Activated T-helper 1 cell treated with anti-CD3 and anti-CD28 coated beads, Interleukin-12 subunit alpha, Interleukin-12 subunit beta, Interleukin-2, Interleukin-4 antibody, amounts not matched to agents 30 ng/mL and 10 ng/mL and 1 ng/mL, durations not matched to agents 14 hours and 24 hours and 36 hours (primary cell): ENCODE data around the gene LSAMP. TPM values are rescaled to one million over a fixed set of nuclear protein-coding genes. Genes with fewer than 3 reads are reported as not detected.
"Not testable (repeated sequence)": the region's sequence is repeated elsewhere in the genome, so short reads cannot be mapped to it uniquely, and the experiment has no call there.

Experiments
- DNase-seq: peaks from one replicate; pipeline ENCODE4 v3.0.0; 2021; ENCODE audit warnings: low spot score
- H3K27ac Mint-ChIP-seq: one replicate; pipeline ENCODE4 v1.8.0; 2021; ENCODE audit warnings: mild to moderate bottlenecking, mixed read lengths
- H3K27me3 Mint-ChIP-seq: one replicate; pipeline ENCODE4 v1.8.0; 2022; ENCODE audit warnings: mild to moderate bottlenecking, moderate library complexity, mixed read lengths; ENCODE audit not compliant: insufficient read depth
- H3K36me3 Mint-ChIP-seq: one replicate; pipeline ENCODE4 v1.8.0; 2021; ENCODE audit warnings: low read depth, mixed read lengths
- H3K4me1 Mint-ChIP-seq: one replicate; pipeline ENCODE4 v1.8.0; 2021; ENCODE audit warnings: low read depth, mixed read lengths
- H3K4me3 Mint-ChIP-seq: one replicate; pipeline ENCODE4 v1.8.0; 2021; ENCODE audit warnings: mild to moderate bottlenecking, moderate library complexity, mixed read lengths
- H3K9me3 Mint-ChIP-seq: one replicate; pipeline ENCODE4 v1.8.0; 2021; ENCODE audit warnings: mixed read lengths
- intact Hi-C: fragments of 100-400 bp; cut with micrococcal nuclease; formaldehyde crosslinking; loops from one replicate; pipeline ENCODE4 v1.15.1; 2024
- total RNA-seq: library from RNA; stranded (reverse); gene quantifications from 2 replicates; pipeline ENCODE4 v1.2.3, GENCODE V29; 2022

The LSAMP gene
- total RNA-seq, 1 donor from 2014 or later = not detected

DNA sequence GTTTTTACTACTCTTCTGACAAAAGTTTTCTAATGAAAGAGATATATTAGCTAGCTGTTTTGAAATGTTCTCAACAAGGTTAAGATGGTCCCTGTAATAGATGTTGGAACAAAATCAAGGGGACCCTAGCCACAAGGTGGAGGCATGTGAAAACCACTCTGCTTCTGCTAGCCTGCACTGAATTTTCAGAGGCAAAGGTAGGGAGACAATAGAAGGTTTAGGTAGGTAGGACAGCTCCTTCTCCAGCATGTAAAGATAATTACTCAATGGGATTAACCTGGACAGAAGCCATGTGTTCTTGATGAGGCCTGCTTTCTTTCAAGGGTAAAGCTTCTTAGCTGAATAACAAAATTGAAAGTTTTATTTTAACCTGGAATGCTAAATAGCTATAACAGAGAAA lies 333.5 kb downstream of the LSAMP start:
- Mint-ChIP-seq H3K4me3 (no peak overlapping the region), H3K27ac (no peak overlapping the region), H3K36me3 (no peaks in the 10 kb centered on the region), H3K9me3 (no peaks in the 10 kb centered on the region), H3K27me3 (no peaks in the 10 kb centered on the region), H3K4me1 (no peaks in the 10 kb centered on the region)
- DNase-seq = no peak
- intact Hi-C loops = no loop called here

DNA sequence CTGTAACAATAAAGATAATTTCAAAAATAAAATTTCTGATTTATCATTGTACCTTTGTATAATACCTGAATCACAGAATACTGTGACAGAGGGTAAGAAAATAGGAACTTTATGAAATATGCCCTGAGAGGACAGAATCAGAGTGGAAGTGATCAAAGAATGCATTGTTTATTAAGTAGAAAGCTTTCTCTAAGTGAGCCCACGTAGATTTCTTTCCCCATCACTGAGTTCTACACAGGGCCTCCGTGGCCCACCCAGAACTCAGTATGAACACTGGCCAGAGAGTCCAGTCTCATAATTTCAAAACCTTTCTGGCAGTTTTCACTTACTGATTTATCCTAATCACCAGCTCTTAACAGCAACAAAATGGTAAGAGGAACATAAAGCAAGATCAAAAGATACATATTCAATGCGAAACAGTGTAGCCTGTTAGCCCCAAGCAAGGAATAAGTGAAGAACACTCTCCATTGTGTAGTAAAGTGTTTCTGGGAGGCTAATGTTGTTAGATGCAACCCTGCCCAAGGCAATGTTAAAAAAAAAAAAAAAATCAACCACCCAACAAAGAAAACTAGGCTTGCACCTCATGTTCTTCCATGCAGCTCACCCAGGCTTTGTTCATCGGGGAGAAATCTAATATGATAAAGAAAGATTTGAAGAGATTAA lies 341.3 kb downstream of the LSAMP start:
- Mint-ChIP-seq H3K27me3 (no peaks in the 10 kb centered on the region), H3K4me3 (no peak overlapping the region), H3K36me3 (no peaks in the 10 kb centered on the region), H3K4me1 (no peaks in the 10 kb centered on the region), H3K9me3 (no peaks in the 10 kb centered on the region), H3K27ac (no peak overlapping the region)
- intact Hi-C loops = no loop called here
- DNase-seq = no peak

DNA sequence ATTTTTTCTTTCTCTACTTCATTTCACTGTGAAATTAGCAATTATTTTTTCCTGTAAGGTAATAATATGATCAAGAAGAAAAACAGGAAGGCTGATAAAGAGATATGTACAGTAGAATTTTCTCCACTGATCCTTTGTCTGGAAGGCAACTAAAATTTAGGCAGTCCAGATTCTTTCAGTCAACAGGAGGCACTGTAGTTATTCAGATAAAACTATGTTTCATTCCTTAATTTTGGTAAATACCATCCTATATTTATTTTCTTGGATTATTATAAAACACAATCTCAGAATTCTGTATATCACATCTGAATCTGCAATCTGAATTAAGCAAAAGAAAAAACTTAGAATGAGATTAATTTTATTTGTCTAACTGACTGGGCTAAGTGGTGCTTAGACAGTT lies 343.2 kb downstream of the LSAMP start:
- Mint-ChIP-seq H3K27ac (no peak overlapping the region), H3K4me1 (no peaks in the 10 kb centered on the region), H3K36me3 (no peaks in the 10 kb centered on the region), H3K9me3 (no peaks in the 10 kb centered on the region), H3K27me3 (no peaks in the 10 kb centered on the region), H3K4me3 (no peak overlapping the region)
- no peak for DNase-seq
- intact Hi-C loops = no loop called here

DNA sequence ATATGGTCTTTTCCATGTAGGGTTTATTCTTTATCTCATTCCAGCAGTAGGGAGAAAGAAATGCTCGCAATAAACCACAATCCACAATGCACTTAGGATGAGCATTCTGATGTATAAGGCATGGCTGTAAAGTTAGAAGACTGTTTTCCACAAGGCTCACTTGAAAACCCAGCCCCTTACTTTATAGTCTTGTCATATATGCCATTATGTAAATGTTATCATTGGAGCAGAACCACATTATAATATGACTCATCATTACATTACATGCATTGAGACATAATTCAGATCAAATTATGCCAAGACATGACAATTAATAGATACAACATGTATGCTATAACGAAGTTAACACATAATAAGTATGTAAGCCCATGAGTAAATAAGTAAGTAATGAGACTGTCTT lies 348.1 kb downstream of the LSAMP start:
- no peak overlapping the region for H3K4me3 Mint-ChIP-seq
- H3K27me3 Mint-ChIP-seq = no peaks in the 10 kb centered on the region
- H3K9me3 Mint-ChIP-seq = no peaks in the 10 kb centered on the region
- DNase-seq = no peak
- H3K4me1 Mint-ChIP-seq = no peaks in the 10 kb centered on the region
- no peaks in the 10 kb centered on the region for H3K36me3 Mint-ChIP-seq
- intact Hi-C loops = no loop called here
- H3K27ac Mint-ChIP-seq = no peak overlapping the region

DNA sequence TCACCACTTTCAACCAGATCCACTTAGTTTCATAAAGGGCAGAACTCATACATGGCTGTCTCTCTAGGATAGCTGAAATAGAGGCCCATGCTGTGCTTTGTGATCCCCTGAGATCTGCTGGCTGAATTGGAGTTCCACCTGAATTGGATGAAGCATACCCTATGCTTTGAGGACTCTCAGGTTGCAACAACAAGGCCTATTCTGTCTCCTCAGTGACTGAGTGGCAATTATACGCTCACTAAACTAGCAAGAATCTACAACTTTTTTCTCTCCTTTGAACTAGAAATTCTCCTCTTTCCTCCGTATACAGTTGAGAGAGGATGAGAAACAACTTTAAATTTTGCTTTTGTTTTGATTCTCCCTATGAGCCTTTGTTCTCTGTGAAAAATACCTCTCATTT lies 348.7 kb downstream of the LSAMP start:
- no peak overlapping the region for H3K27ac Mint-ChIP-seq
- no peaks in the 10 kb centered on the region for H3K36me3 Mint-ChIP-seq
- no peaks in the 10 kb centered on the region for H3K4me1 Mint-ChIP-seq
- H3K27me3 Mint-ChIP-seq = no peaks in the 10 kb centered on the region
- no peaks in the 10 kb centered on the region for H3K9me3 Mint-ChIP-seq
- no peak overlapping the region for H3K4me3 Mint-ChIP-seq
- no peak for DNase-seq
- intact Hi-C loops = no loop called here

DNA sequence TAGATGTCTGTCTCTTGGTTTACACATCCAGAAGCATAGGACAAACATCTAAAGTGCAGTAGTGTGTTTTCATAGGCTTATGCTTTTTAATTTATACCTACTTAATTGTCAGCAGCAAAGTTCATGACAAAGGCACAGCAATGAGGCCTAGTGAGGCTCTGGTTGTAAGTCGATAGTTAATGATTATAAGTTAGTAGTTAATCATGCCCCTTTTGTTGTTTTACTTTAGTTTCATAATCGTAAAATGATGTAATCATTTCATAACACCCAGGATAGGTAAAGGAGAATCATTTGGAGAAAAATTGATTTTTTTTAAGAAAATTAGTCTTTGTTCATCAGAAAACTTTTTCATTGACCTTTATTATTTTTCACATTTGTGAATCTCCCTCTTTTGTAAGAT lies 351.9 kb downstream of the LSAMP start:
- Mint-ChIP-seq H3K36me3 (no peaks in the 10 kb centered on the region), H3K9me3 (no peaks in the 10 kb centered on the region), H3K27me3 (no peaks in the 10 kb centered on the region), H3K4me3 (no peak overlapping the region), H3K4me1 (no peaks in the 10 kb centered on the region), H3K27ac (no peak overlapping the region)
- intact Hi-C loops = no loop called here
- no peak for DNase-seq

DNA sequence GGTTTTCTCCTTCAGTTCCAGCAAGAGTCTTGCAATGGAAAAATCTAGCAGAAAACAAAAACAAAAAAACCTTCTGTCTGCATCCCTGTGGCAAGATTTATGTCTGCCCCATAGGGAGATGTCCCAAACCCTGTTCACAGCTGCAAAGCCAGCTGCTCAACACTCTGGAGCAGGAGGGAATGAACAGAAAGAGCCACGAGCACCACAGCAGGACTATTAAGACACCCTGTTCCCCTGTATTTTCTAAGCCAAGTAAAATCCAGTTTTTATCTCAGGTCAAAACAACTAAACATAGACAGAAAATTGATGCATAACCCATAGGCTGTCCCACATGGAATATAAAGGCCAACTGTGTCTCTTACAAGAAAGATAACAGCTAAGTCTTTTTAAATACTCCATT lies 357.9 kb downstream of the LSAMP start:
- Mint-ChIP-seq H3K27ac (no peak overlapping the region), H3K27me3 (no peaks in the 10 kb centered on the region), H3K4me1 (no peaks in the 10 kb centered on the region), H3K36me3 (no peaks in the 10 kb centered on the region), H3K4me3 (no peak overlapping the region), H3K9me3 (peaks cover 4% of the 10 kb centered on the region)
- intact Hi-C loops = no loop called here
- no peak for DNase-seq

DNA sequence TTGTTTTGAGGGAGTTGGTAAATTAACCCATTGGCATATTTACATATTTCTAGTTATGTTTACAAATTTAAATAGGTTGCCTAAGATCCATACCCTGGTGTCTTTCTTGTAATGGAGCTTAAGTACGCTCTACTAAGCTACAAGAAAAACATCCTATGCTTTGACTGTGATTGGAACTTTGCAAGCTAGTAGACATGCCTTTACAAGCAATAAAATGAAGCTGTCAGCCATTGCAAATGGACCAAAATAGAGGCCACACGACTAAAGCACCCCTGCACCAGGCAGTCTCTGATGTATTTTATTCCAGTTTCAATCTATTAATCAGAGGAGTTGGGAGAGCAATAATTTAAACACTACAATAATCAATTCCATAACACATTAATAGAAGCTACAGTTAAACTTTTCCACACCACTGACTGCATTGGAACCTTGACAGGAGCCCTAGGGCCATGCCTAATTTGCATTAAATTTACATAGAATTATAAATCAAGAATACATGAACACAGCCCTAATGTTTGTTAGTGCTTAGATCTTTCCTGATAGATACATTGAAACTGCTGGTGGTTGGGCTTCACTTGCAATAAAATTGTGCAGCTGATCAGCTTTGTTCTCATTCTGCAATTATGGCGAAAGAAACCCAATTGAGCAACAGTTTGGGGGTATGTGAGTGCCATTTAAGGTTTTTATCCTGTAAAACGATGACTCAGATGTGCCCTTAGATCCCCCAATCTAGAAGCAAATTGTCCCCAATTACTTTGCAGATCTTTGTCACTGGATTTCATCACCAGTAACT lies 360.1 kb downstream of the LSAMP start:
- Mint-ChIP-seq H3K27ac (no peak overlapping the region), H3K4me1 (no peaks in the 10 kb centered on the region), H3K27me3 (no peaks in the 10 kb centered on the region), H3K36me3 (no peaks in the 10 kb centered on the region), H3K4me3 (no peak overlapping the region), H3K9me3 (peaks cover 4% of the 10 kb centered on the region)
- no peak for DNase-seq
- intact Hi-C loops = no loop called here

DNA sequence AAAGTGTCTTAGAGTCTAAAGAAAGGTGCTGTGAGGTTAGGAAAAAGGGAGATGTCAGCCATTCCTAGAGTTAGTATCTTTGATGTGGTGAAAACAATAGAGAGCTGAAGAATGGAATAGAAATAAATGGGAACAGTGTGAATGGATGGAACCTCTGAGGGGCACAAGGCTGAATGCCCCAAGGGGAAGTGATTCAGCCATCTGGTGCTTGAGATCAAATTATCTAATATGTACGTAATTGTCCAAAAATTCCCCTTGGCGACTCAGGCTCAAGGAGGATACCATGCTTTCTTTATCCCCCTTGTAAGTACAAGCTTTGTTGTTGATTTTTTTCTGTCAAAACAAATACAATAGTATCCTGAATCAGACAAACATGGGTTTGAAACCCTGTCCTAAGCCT lies 361.6 kb downstream of the LSAMP start:
- DNase-seq = no peak
- Mint-ChIP-seq H3K27me3 (no peaks in the 10 kb centered on the region), H3K4me3 (no peak overlapping the region), H3K36me3 (no peaks in the 10 kb centered on the region), H3K27ac (no peak overlapping the region), H3K4me1 (no peaks in the 10 kb centered on the region), H3K9me3 (peaks cover 4% of the 10 kb centered on the region)
- intact Hi-C loops = no loop called here

DNA sequence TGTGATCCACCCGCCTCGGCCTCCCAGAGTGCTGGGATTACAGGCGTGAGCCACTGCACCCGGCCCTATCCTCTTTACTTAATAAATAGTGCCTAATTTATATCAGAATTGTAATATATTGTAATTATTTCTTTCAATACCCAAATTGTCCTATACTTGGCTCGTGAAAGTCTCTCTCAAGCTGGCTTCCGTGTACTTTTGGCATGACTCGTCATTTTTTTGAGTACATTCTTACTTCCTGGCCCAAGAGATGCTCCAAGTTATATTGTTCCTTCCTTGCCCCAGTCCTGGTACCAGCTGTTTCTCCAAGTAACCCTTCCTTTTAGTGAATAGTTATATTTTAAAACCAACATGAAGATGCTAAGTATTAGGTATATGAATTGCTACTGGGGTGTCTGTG lies 366.7 kb downstream of the LSAMP start:
- no peaks in the 10 kb centered on the region for H3K27me3 Mint-ChIP-seq
- no peak overlapping the region for H3K27ac Mint-ChIP-seq
- no peaks in the 10 kb centered on the region for H3K9me3 Mint-ChIP-seq
- no peak for DNase-seq
- no peaks in the 10 kb centered on the region for H3K4me1 Mint-ChIP-seq
- H3K36me3 Mint-ChIP-seq = no peaks in the 10 kb centered on the region
- intact Hi-C loops = no loop called here
- no peak overlapping the region for H3K4me3 Mint-ChIP-seq

DNA sequence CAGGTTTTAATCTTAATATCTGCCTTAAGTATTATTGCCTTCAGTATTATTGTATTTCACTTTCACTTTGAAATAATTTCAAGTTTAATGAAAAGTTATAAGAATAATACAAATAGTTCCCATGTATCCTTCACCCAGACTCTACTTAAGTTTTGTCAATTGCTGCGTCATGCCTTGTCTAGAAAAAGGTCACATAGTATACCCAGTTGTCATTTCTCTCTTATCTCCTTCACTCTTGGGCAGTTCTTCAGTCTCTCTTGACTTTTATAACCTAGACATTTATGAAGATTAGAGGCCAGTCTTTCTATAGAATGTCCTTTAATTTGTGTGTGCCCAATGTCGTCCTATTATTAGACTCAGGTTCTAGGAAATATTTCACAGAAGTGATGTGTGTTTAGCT lies 367.7 kb downstream of the LSAMP start:
- Mint-ChIP-seq H3K4me1 (no peaks in the 10 kb centered on the region), H3K9me3 (no peaks in the 10 kb centered on the region), H3K36me3 (no peaks in the 10 kb centered on the region), H3K27me3 (no peaks in the 10 kb centered on the region), H3K4me3 (no peak overlapping the region), H3K27ac (no peak overlapping the region)
- intact Hi-C loops = no loop called here
- DNase-seq = no peak

DNA sequence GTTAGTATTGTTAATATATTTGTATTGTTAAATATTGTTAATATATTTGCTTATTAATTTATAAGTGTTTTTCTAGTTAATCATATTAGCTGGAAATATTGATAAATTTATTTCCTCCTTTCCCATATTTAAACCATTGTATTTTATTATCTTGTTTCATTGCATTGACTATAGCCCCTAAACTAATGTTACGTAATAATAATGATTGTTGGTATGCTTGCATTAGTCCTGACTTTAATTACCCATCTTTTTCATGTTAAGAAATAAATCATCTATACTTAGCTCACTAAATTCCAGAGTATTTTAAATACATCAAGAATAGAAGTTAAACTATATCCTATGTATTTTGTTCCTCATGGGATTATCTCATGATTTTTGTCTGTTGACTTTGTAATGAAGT lies 368.2 kb downstream of the LSAMP start:
- intact Hi-C loops = no loop called here
- no peak overlapping the region for H3K27ac Mint-ChIP-seq
- H3K4me1 Mint-ChIP-seq = no peaks in the 10 kb centered on the region
- no peaks in the 10 kb centered on the region for H3K9me3 Mint-ChIP-seq
- H3K36me3 Mint-ChIP-seq = no peaks in the 10 kb centered on the region
- no peak overlapping the region for H3K4me3 Mint-ChIP-seq
- H3K27me3 Mint-ChIP-seq = no peaks in the 10 kb centered on the region
- DNase-seq = no peak

DNA sequence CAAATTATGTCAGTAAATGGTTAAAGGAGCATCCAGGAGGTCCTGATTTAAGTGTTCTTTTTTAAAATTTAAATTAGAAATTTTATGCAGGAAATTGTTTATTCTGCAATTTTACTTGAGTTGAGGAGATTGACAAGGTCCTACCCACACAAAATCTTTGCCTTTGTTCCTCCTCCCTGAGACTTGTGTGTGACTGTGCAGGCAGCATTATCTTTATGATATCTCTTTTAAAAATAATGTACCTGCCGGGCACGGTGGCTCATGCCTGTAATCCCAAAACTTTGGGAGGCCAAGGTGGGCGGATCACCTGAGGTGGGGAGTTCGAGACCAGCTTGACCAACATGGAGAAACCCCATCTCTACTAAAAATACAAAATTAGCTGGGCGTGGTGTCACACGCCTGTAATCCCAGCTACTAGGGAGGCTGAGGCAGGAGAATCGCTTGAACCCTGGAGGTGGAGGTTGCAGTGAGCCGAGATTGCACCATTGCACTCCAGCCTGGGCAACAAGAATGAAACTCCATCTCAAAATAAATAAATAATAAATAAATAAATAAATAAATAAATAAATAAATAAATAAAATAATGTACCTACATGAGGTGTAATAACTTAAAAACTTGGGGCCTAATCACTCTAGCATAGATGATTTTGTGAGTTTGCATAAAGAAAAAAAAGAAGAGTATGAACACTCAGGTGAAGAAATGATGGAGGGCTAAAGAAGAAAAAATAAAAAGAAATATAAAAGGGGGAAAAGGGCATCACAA lies 374.6 kb downstream of the LSAMP start:
- not testable (repeated sequence) for H3K9me3 Mint-ChIP-seq

More for the DNA sequence above, 374.6 kb downstream of the LSAMP start:
- DNase-seq, H3K4me1 Mint-ChIP-seq, H3K4me3 Mint-ChIP-seq, H3K27ac Mint-ChIP-seq, H3K36me3 Mint-ChIP-seq, H3K27me3 Mint-ChIP-seq, intact Hi-C loops: not testable (repeated sequence)
